Liver (tissue), 3 donors: ENCODE data around the gene KIAA1217.

Experiments
- CTCF ChIP-seq: fragments of 150-350 bp; IDR thresholded peaks from 2 replicates; pipeline ENCODE4 v1.5.1; 2017; ENCODE audit warnings: improper control_type of control experiment, low read depth, low read length; ENCODE audit not compliant: missing input control
- EGR1 ChIP-seq, 2 donors: IDR thresholded peaks; 2 replicates each; pipeline ENCODE4 v1.6.1; 2016 to 2018; ENCODE audit warnings: antibody characterized with exemption in 2 of 2, low read depth in 2 of 2
- RAD21 ChIP-seq, 2 donors: IDR thresholded peaks; 2 replicates each; pipeline ENCODE4 v1.6.1; 2016; ENCODE audit warnings: antibody characterized with exemption in 2 of 2, mild to moderate bottlenecking in 2 of 2
- donor health status: healthy.
- donor health status: healthy.

DNA sequence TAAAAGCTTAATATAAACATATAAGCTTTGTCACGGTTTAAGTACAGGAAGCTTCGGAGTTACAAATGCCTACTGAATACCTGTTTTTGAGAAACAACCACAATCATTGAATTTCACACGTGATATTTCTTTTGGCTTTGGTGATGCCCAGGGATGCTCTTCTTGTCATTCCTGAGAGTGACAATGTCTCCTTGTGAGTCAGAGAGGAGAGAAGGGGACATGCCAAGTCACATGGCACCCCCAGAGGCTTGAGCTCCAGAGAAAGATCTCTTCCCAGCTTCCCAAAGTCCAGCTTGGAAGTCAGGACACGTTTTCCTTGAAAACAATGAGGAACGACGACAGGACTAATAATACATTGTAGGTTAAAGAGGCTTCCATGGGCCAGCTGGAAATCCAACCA, 272.3 kb downstream of the KIAA1217 start:
- no peak for TF ChIP-seq CTCF
- no peak for TF ChIP-seq RAD21 (IDR thresholded peaks at IDR 0.05)
- TF ChIP-seq EGR1 (IDR thresholded peaks at IDR 0.05; ENCODE audit: low read depth in 2 of 2), result no peak
